Measurements from ENCODE around the gene CEP112. TPM values are rescaled to one million over a fixed set of nuclear protein-coding genes. Genes with fewer than 3 reads are reported as not detected.

Gene CEP112
- total RNA-seq, 4 donors from 2014 or later = 14.6 to 21.2 (median 20.2) TPM

DNA sequence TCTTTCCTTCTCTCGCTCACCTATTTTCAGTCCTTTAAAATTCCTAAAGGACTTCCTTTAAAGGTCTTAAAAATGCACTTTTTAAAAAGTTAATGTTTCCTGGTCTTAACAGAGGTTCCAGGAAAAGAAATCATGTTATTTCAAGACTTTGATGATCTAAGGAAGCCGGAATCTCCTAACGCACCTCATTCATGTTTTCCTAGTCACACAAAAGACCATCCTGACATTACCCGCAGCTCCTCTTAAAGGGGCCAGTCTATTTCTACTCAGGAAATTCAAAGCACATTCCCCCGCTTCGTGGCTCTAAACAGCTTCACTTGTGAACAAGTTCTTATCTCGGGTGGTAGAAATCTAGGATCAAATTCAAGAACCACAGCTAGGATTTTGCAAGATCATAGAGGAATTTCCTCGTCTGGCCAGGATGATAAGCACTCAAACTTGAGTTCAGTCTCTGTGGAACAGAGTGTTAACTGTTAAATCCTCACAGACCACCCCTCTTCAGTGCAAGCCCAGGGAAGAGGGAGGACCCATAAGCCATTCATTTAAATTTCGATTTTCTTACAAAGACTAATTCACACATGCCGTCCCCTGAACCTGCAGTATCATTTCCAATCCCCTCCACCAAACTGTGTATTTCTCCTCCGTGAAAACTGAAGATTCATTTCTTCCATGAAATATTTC, 493.4 kb downstream of the CEP112 start:
- intact Hi-C loops (cut with DNase I) = no loop called here
- no peak for TF ChIP-seq POLR2A (IDR thresholded peaks at IDR 0.05)
- TF ChIP-seq, protein P1, sequence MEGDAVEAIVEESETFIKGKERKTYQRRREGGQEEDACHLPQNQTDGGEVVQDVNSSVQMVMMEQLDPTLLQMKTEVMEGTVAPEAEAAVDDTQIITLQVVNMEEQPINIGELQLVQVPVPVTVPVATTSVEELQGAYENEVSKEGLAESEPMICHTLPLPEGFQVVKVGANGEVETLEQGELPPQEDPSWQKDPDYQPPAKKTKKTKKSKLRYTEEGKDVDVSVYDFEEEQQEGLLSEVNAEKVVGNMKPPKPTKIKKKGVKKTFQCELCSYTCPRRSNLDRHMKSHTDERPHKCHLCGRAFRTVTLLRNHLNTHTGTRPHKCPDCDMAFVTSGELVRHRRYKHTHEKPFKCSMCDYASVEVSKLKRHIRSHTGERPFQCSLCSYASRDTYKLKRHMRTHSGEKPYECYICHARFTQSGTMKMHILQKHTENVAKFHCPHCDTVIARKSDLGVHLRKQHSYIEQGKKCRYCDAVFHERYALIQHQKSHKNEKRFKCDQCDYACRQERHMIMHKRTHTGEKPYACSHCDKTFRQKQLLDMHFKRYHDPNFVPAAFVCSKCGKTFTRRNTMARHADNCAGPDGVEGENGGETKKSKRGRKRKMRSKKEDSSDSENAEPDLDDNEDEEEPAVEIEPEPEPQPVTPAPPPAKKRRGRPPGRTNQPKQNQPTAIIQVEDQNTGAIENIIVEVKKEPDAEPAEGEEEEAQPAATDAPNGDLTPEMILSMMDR (IDR thresholded peaks at IDR 0.05) = no peak
- no peak for DNase-seq
- Histone ChIP-seq H3K4me1 (peaks cover 0 to 4% of the 10 kb centered on the region in 2 donors), H3K36me3 (no peaks in the 10 kb centered on the region), H3K9me3 (no peaks in the 10 kb centered on the region), H3K27me3 (no peaks in the 10 kb centered on the region), H3K4me3 (replicated peaks in 1 of 3) (no peak overlapping the region), H3K27ac (no peak overlapping the region)
- 49 to 53% methylated on average over 11 of the region's 11 CpGs for WGBS, 2 donors

GRCh38 chr17:65697661-65698060, 494.3 kb downstream of the CEP112 start:
- no peak for DNase-seq
- Histone ChIP-seq H3K4me1 (peaks cover 0 to 4% of the 10 kb centered on the region in 2 donors), H3K4me3 (replicated peaks in 1 of 3) (no peak overlapping the region), H3K36me3 (no peaks in the 10 kb centered on the region), H3K27ac (no peak overlapping the region), H3K9me3 (no peaks in the 10 kb centered on the region), H3K27me3 (no peaks in the 10 kb centered on the region)
- WGBS, 2 donors = 91 to 95% methylated on average over 4 of the region's 4 CpGs
- TF ChIP-seq, protein P1 (IDR thresholded peaks at IDR 0.05) = no peak
- intact Hi-C loops (cut with DNase I) = no loop called here

DNA sequence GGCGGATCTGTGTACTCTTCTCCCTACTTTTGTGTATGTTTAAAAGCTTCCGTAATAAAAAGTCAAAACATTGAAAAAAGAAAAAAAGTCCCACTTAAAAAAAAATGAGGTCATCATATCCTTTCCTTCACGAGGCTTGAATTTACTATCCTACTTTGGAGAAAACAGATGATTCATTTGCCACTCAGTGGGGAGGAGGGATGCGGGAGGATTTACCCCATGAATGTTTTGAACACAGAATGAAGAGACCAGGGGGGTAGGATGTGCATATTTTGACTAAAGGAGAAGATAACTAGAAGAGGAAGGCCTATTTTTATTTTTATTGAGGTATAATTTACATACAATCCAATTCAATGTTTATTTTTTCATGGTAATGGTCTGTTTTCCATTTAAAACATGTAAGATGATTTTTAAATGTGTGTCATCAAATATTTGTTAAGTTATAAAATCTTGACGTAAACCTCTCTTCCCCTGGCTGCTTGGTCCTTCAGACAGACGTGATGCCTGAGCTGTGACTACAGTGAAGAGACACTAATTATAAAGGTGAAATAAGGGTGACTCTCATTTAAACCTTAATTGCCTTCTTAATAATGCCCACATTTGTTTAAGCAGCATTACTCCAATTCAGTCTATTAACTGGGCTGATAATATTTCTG, 495.1 kb downstream of the CEP112 start:
- 92% methylated on average over 6 of the region's 6 CpGs for WGBS, 2 donors
- intact Hi-C loops (cut with DNase I) = no loop called here
- no peaks in the 10 kb centered on the region for H3K27me3 ChIP-seq
- peaks cover 0 to 4% of the 10 kb centered on the region in 2 donors for H3K4me1 ChIP-seq
- no peaks in the 10 kb centered on the region for H3K9me3 ChIP-seq
- TF ChIP-seq, protein P1 (IDR thresholded peaks at IDR 0.05) = no peak
- TF ChIP-seq POLR2A (IDR thresholded peaks at IDR 0.05) = no peak
- DNase-seq = no peak
- H3K36me3 ChIP-seq = no peaks in the 10 kb centered on the region
- H3K4me3 ChIP-seq (replicated peaks in 1 of 3) = no peak overlapping the region
- no peak overlapping the region for H3K27ac ChIP-seq

- no peaks in the 10 kb centered on the region for H3K9me3 ChIP-seq
- H3K4me1 ChIP-seq = peaks cover 0 to 4% of the 10 kb centered on the region in 2 donors
- TF ChIP-seq POLR2A (IDR thresholded peaks at IDR 0.05) = no peak
- TF ChIP-seq, protein P1 (IDR thresholded peaks at IDR 0.05) = no peak
- WGBS, 2 donors = 89 to 90% methylated on average over 3 of the region's 3 CpGs
- H3K27me3 ChIP-seq = no peaks in the 10 kb centered on the region
- no peak overlapping the region for H3K27ac ChIP-seq
- no peak for DNase-seq
- no peak overlapping the region for H3K4me3 ChIP-seq (replicated peaks in 1 of 3)
- intact Hi-C loops (cut with DNase I) = no loop called here
- H3K36me3 ChIP-seq = no peaks in the 10 kb centered on the region
Observed at GRCh38 chr17:65694601-65695000, 497.3 kb downstream of the CEP112 start.

DNA sequence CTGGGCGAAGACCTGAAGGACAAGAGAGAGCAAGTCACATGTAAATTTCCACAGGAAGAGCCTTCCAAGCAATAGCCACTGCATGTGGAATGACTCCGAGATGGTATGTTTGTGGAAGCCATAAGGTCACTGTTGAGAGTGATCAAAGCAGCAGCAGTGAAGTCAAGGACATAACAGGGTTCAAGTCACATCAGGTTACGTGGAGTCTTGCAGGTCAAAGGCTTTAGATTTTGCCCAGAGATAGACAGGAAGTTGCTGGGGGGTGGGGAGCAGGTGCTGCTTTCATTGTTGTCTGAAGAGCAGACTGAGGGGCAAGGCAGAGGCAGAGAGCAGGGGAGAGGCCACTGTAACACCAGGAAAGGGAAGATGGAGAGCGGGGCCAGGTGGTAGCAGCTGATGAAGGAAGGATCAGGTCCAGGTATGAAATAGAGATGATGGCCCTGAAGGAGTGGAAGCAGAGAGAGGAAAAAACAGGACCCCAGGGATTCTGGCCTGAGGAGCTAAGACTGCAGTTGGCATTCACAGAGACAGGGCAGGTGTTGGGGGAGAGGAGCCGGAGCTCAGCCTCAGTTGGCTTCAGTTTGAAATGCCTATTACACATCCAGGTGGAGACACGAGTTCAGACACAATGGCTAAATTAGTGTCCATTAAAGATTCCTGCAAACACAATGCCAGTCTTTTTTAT, 501.2 kb downstream of the CEP112 start:
- no peak for DNase-seq
- no peaks in the 10 kb centered on the region for H3K9me3 ChIP-seq
- H3K4me1 ChIP-seq = no peaks in the 10 kb centered on the region
- no peaks in the 10 kb centered on the region for H3K36me3 ChIP-seq
- no peaks in the 10 kb centered on the region for H3K27me3 ChIP-seq
- H3K4me3 ChIP-seq (replicated peaks in 1 of 3) = no peak overlapping the region
- intact Hi-C loops (cut with DNase I) = no loop called here
- no peak overlapping the region for H3K27ac ChIP-seq
- 83 to 86% methylated on average over 6 of the region's 6 CpGs for WGBS, 2 donors
- TF ChIP-seq, protein P1 (IDR thresholded peaks at IDR 0.05) = no peak
- no peak for TF ChIP-seq POLR2A (IDR thresholded peaks at IDR 0.05)
